Skeletal muscle tissue (tissue), 4 donors: ENCODE results near the gene WAC. TPM values are rescaled to one million over a fixed set of nuclear protein-coding genes. Genes with fewer than 3 reads are reported as not detected.
"Not testable (repeated sequence)": the region's sequence is repeated elsewhere in the genome, so short reads cannot be mapped to it uniquely, and the experiment has no call there.

Experiments
- H3K27ac ChIP-seq: one replicate; pipeline ENCODE4 v1.7.0; 2013; ENCODE audit warnings: mild to moderate bottlenecking, low read depth, low read length, inconsistent platforms
- H3K27me3 ChIP-seq, 3 donors: one replicate each; pipeline ENCODE4 v1.7.0; 2013; ENCODE audit warnings: low read length in 3 of 3; ENCODE audit not compliant: control insufficient read depth in 3 of 3, insufficient read depth in 3 of 3
- H3K36me3 ChIP-seq, 3 donors: one replicate each; pipeline ENCODE4 v1.7.0; 2013; ENCODE audit warnings: low read length in 3 of 3; ENCODE audit not compliant: control insufficient read depth in 3 of 3, insufficient read depth in 3 of 3
- H3K4me1 ChIP-seq, 3 donors: one replicate each; pipeline ENCODE4 v1.7.0; 2013; ENCODE audit warnings: low read length in 3 of 3, mild to moderate bottlenecking in 3 of 3; ENCODE audit not compliant: control insufficient read depth in 3 of 3, insufficient read depth in 3 of 3
- H3K4me3 ChIP-seq, 3 donors: one replicate each; pipeline ENCODE4 v1.7.0; 2013; ENCODE audit warnings: low read length in 3 of 3
- H3K9ac ChIP-seq, 3 donors: one replicate each; pipeline ENCODE4 v1.7.0; 2013; ENCODE audit warnings: low read length in 3 of 3, mild to moderate bottlenecking in 3 of 3, moderate library complexity in 2 of 3, low read depth in 1 of 3
- H3K9me3 ChIP-seq, 3 donors: one replicate each; pipeline ENCODE4 v1.7.0; 2013; ENCODE audit warnings: low read length in 3 of 3; ENCODE audit not compliant: control insufficient read depth in 3 of 3
- total RNA-seq: library from RNA; depleted of rRNA; stranded (reverse); fragments of >200 nt; gene quantifications from one replicate; pipeline ENCODE4 v1.2.3, GENCODE V29; 2014
- donor health status: Osteomylitis.

The WAC gene
- total RNA-seq, 1 donor from 2014 or later = 78.3 TPM

DNA sequence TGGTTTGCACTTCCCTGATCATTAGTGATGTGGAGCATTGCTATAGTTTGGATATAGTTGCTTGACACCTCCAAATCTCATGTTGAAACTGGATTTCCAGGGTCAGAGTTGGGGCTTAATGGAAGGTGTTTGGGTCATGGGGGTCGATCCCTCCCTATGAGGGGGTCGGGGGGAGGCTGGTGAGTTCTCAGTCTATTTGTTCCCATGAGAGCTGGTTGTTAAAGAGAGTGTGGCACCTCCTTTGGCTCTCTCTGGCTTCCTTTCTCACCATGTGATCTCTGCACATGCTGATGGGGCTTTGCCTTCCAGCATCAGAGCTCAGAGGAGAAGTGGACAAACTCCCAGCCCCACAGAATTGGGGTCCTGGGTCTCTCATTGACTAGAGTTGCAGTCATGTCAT, 107.6 kb downstream of the WAC start:
- Histone ChIP-seq H3K27ac (no peak overlapping the region), H3K9me3 (no peaks in the 10 kb centered on the region), H3K36me3 (no peaks in the 10 kb centered on the region), H3K4me1 (no peaks in the 10 kb centered on the region), H3K4me3 (no peak overlapping the region), H3K27me3 (peaks cover 0 to under 1% (median 0%) of the 10 kb centered on the region in 3 donors), H3K9ac (no peak overlapping the region)

DNA sequence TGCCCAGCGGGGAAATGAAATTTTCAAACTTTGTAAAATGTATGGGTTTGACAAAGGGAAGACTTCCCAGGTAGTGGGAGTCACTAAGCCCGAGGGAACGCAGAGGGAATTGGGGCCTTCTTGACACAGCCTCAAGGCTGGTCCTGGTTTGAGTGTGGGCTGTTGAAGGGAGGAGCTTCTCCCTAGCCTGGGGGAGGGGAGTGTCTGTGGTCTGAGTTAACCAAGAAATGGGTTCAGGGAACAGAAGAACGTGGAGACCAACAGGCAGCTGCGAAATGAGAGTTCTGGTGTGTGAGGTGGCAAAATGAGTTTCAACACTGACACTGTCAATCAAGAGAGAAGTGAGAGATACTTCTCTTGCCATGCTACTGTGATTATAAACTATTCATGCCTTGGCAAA, 111.7 kb downstream of the WAC start:
- no peaks in the 10 kb centered on the region for H3K4me1 ChIP-seq
- no peak overlapping the region for H3K27ac ChIP-seq
- H3K27me3 ChIP-seq = no peaks in the 10 kb centered on the region
- no peaks in the 10 kb centered on the region for H3K36me3 ChIP-seq
- H3K4me3 ChIP-seq = no peak overlapping the region
- no peak overlapping the region for H3K9ac ChIP-seq
- H3K9me3 ChIP-seq = no peaks in the 10 kb centered on the region

DNA sequence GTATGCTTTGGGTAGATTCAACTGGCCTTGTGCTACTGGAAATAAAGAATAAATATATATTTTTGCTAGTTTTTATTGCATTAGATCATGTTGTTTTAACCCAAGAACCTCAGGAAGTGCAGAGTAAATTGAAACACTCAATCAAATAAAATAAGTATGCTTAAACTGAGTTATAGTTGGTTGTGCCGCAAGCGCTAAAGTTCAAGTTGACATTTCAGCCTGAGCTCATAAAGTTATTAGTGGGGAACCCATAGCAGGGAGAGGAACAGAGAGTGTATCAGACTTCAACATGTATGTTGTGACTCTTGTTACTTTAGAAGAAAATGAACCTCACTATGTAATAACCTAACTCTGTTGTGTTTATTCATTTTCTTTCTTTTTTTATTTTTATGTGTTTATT, 119.2 kb downstream of the WAC start:
- no peaks in the 10 kb centered on the region for H3K36me3 ChIP-seq
- no peak overlapping the region for H3K4me3 ChIP-seq
- H3K9ac ChIP-seq = no peak overlapping the region
- no peaks in the 10 kb centered on the region for H3K4me1 ChIP-seq
- no peak overlapping the region for H3K27ac ChIP-seq
- H3K9me3 ChIP-seq = no peaks in the 10 kb centered on the region
- no peaks in the 10 kb centered on the region for H3K27me3 ChIP-seq

DNA sequence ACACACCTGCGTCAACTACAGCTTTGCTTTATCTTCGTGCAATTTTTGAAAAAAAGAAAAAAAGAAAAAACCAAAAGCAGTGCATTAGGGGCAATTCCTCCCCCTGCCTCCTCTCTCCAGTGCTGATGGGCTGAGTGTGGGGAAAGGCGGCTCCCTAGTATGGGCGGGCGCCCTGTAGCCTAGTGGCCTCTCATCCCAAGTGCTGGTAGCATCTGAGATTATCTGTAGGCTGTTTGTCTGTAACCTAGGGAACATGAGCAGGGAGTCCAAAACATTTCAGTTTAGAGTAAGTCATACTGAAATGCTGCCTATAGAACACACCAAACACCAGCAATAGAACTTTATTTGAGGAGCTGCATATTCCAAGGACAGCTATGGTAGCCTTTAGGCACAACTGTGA, 119.8 kb downstream of the WAC start:
- Histone ChIP-seq H3K9me3 (no peaks in the 10 kb centered on the region), H3K4me3 (no peak overlapping the region), H3K9ac (no peak overlapping the region), H3K27me3 (no peaks in the 10 kb centered on the region), H3K4me1 (no peaks in the 10 kb centered on the region), H3K36me3 (no peaks in the 10 kb centered on the region), H3K27ac (no peak overlapping the region)

DNA sequence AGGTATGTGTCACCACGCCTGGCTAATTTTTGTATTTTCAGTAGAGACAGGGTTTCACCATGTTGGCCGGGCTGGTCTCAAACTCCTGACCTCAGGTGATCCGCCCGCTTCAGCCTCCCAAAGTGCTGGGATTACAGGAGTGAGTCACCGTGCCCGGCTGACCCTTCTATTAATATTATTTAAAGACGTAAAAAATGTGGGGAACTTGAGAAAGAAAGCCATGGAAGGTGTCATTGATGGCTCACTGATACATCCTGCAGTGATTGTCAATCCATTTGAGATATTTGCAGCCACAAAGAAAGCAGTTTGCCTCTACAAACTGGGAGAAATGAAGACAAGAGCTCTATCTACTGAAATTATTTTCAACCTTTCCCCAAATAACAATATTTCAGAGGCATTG, 125.9 kb downstream of the WAC start:
- H3K27ac ChIP-seq, H3K9ac ChIP-seq, H3K4me3 ChIP-seq, H3K36me3 ChIP-seq, H3K4me1 ChIP-seq, H3K9me3 ChIP-seq, H3K27me3 ChIP-seq: not testable (repeated sequence)

DNA sequence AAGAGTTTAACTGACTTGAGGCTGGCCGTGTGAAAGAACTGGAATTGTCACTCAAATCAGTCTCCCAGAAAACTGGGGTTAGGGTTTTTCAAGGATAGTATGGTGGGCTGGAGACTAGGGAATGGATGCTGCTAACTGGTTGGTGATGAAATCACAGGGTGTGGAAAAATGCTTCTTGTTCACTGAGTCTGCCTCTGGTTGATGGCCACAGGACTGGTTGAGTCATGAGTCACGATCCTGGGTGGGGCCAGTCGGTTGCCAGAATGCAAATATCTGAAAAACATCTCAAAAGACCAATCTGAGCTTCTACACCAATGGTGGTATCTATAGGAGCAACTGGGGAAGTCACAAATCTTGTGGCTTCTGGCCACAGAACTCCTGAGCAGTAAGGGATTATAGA, 128.1 kb downstream of the WAC start:
- no peaks in the 10 kb centered on the region for H3K36me3 ChIP-seq
- peaks cover 0 to under 1% (median 0%) of the 10 kb centered on the region in 3 donors for H3K27me3 ChIP-seq
- H3K9ac ChIP-seq = peak overlapping the region in 1 of 3 donors; percentile 20
- H3K9me3 ChIP-seq = no peaks in the 10 kb centered on the region
- no peak overlapping the region for H3K4me3 ChIP-seq
- H3K27ac ChIP-seq = no peak overlapping the region
- no peaks in the 10 kb centered on the region for H3K4me1 ChIP-seq

DNA sequence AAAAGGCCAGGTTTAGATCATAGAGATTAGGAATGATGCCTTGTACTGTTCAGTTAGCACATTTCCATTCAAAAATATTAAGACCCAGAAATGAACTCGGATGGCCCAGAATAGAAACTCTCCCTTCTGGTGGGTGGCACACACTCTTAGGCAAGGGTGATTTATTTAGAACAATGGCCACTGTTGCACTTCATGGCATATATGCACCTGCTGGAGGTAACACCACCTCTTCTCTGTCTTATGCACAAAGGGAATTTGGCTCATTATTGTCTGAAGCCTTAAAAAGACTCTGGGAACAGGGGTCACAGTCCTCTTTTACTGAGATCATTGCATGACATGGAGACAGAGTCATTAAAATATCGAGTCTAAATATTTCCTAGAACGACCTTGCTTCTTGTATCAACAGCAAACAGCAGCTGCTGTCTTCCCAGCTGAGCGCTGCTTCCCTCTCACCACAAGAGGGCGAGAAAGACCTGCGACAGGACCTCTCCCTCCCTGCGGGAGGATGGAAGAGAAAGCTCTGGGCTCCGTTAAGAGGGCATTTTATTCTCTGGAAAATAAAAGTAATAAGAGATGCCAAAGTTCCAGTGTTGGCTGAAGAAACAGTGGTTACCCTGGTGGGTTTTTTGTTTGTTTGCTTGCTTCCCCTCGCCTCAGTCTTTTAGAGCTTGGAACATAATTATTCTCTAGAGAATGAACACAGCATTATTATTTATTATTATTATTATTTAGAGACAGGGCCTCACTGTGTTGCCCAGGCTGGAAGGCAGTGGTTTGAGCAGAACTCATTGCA, 130.9 kb downstream of the WAC start:
- no peaks in the 10 kb centered on the region for H3K9me3 ChIP-seq
- no peak overlapping the region for H3K9ac ChIP-seq
- no peaks in the 10 kb centered on the region for H3K36me3 ChIP-seq
- no peak overlapping the region for H3K4me3 ChIP-seq
- H3K27ac ChIP-seq = no peak overlapping the region
- peaks cover under 1 to 6% (median 5%) of the 10 kb centered on the region in 3 donors for H3K4me1 ChIP-seq
- H3K27me3 ChIP-seq = peaks cover 9 to 14% (median 14%) of the 10 kb centered on the region in 3 donors

DNA sequence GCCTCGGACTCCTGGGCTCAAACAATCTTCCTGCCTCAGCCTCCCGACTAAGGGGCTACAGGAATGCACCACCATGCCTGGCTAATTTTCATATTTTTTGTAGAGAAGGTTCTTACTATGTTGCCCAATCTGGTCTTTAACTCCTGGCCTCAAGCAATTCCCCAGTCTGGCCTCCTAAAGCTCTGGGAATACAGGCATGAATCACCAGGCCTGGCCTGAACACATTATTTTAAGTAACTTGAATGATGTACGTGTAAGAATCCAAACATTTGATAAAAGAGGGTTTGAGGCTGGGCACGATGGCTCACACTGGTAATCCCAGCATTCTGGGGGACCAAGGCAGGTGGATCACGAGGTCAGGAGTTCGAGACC, 131.4 kb downstream of the WAC start:
- Histone ChIP-seq H3K4me3 (no peak overlapping the region), H3K9me3 (no peaks in the 10 kb centered on the region), H3K27ac (no peak overlapping the region), H3K27me3 (peaks cover 14 to 20% (median 19%) of the 10 kb centered on the region in 3 donors), H3K4me1 (peaks cover 4 to 9% (median 5%) of the 10 kb centered on the region in 3 donors), H3K9ac (no peak overlapping the region), H3K36me3 (no peaks in the 10 kb centered on the region)

DNA sequence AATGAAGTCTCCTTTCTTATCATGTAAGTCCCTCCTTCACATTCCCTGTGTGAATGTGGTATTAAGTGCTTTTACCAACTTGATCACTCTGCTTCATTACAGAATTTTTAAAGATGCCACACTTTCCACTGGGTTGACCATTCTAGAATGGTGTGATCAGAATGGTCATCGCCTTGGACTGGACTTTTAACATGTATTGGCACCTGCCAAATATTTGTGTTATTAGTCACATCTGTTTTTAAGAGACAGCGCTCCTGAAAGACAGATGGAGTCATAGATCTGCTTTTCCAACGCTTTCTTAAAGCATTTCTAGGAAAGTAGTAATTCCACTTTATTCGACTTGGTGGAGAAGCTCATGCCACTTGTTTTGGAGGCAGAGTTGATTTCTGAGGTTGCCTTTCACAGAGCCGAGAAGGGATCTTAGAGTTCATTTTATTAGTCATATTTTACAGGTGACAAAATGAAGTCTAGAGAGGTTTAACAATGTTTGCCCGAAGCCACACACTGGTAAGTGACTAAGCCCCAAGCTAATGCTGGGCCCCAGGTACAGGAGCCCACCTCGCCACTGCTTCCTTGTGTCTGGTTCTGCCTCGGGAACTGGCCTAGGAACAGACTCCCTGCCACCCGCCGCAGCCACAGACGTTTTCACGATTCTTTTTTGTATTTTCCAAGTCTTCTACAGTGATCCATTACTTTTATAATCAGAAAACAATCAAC, 134.0 kb downstream of the WAC start:
- Histone ChIP-seq H3K27me3 (peaks cover 20 to 31% (median 24%) of the 10 kb centered on the region in 3 donors), H3K36me3 (no peaks in the 10 kb centered on the region), H3K9ac (no peak overlapping the region), H3K9me3 (no peaks in the 10 kb centered on the region), H3K4me1 (peaks cover 4 to 9% (median 5%) of the 10 kb centered on the region in 3 donors), H3K27ac (no peak overlapping the region), H3K4me3 (no peak overlapping the region)
